Stimulated activated naive CD8-positive, alpha-beta T cell treated with anti-CD3 and anti-CD28 coated beads, Interleukin-15, Interleukin-2, amounts not matched to agents 100 ng/mL and 50 ng/mL, for 24 hours (primary cell): ENCODE measurements around the gene CAMTA1.
"Not testable (repeated sequence)": the region's sequence is repeated elsewhere in the genome, so short reads cannot be mapped to it uniquely, and the experiment has no call there.

ENCODE experiments used
- H3K27ac Mint-ChIP-seq: one replicate; pipeline ENCODE4 v1.8.0; 2021; ENCODE audit warnings: mild to moderate bottlenecking, mixed read lengths
- H3K27me3 Mint-ChIP-seq: one replicate; pipeline ENCODE4 v1.8.0; 2021; ENCODE audit warnings: mixed read lengths
- H3K36me3 Mint-ChIP-seq: one replicate; pipeline ENCODE4 v1.8.0; 2021; ENCODE audit warnings: low read depth, mixed read lengths
- H3K4me1 Mint-ChIP-seq: one replicate; pipeline ENCODE4 v1.8.0; 2021; ENCODE audit warnings: low read depth, mixed read lengths
- H3K4me3 Mint-ChIP-seq: one replicate; pipeline ENCODE4 v1.8.0; 2021; ENCODE audit warnings: mild to moderate bottlenecking, mixed read lengths
- H3K9me3 Mint-ChIP-seq: one replicate; pipeline ENCODE4 v1.8.0; 2021; ENCODE audit warnings: mixed read lengths

Gene CAMTA1

DNA sequence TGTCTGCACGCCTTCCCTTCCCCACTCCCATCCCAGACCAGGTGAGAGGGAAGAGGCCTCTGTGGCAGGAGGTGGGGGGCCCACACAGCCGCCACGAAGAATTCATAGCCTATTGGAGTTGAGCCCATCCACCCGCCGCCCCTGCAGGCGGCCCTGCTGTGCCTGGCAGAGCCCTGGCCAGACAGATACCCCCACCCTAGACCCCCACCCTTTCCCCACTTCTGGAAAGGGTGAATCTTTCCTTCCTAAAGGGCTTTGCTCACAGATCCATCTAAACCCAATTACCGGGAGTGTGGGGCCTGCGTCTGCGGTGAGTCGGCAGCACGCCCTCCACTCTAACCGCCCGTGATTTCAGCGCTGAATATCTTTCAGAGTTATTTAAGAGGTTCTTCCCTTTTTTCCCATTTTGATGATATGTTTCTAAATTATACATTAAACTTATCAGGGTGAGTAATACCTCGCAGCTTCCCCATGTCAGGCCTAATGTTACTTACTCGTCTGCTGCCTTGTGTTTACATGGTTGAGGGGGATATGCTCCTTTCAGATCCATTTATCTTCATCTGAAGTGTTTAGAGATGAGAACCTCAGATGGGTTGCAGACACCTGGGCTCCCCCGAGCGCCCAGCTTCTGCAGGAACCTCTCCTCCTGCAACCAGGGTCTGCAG, 802.0 kb downstream of the CAMTA1 start:
- Mint-ChIP-seq H3K4me3 (no peak overlapping the region), H3K4me1 (no peaks in the 10 kb centered on the region), H3K27ac (no peak overlapping the region), H3K36me3 (no peaks in the 10 kb centered on the region), H3K27me3 (no peaks in the 10 kb centered on the region), H3K9me3 (no peaks in the 10 kb centered on the region)

DNA sequence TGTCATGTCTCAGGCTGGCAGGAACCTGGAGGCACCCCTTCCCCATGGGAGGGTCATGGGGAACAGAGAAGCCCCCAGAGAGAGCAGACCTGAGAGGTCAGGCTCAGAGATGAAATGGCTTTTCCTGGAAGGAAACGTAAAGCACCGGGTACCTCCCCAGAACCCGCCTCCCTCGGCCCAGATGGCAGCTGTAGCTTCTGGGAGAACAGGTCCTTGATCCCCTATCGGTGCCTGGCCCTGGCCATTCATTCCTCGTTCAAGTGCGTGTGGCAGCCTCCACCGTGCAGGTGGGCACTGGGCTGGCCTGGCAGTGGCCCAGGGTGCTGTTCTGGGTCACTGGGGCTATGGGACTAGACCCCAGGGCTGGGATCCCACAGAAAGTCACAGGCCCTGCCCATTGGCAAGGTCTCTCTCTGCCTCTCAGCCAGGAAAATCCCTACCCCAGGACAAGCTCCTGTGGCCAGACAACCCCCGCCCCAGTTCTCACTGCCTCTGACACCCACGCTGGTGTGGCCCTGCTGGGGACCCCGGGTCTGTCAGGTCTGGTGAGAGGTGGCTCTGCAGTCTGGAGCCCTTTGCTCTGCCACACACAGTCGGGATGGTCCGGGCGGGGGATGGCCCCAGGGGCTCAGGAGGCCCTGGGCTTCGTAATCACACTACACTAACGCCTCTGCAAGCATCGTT, 802.7 kb downstream of the CAMTA1 start:
- Mint-ChIP-seq H3K27me3 (no peaks in the 10 kb centered on the region), H3K36me3 (no peaks in the 10 kb centered on the region), H3K27ac (no peak overlapping the region), H3K4me1 (no peaks in the 10 kb centered on the region), H3K9me3 (no peaks in the 10 kb centered on the region), H3K4me3 (no peak overlapping the region)

DNA sequence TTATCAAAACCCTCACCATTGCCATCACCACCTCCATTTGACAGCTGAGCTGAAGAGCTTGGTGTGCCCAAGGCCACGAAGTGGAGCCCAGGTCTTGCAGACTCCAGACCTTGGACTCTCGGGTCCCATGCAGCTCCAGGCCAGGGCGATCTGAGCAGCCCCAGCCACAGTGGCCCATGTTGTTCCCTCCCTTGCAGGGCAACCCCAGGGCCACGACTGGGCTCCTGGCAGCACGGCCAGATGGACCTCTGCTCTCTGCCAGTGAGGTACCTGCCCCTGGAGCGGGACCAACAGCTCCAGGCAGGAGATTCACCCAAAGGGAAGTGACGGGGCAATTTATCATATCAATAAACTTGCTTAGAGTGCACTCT, 803.2 kb downstream of the CAMTA1 start:
- Mint-ChIP-seq H3K9me3 (no peaks in the 10 kb centered on the region), H3K4me1 (no peaks in the 10 kb centered on the region), H3K4me3 (no peak overlapping the region), H3K27me3 (no peaks in the 10 kb centered on the region), H3K27ac (no peak overlapping the region), H3K36me3 (no peaks in the 10 kb centered on the region)

GRCh38 chr1:7589080-7589735, 804.0 kb downstream of the CAMTA1 start:
- no peaks in the 10 kb centered on the region for H3K4me1 Mint-ChIP-seq
- no peaks in the 10 kb centered on the region for H3K9me3 Mint-ChIP-seq
- no peaks in the 10 kb centered on the region for H3K36me3 Mint-ChIP-seq
- H3K27ac Mint-ChIP-seq: no peak overlapping the region
- H3K4me3 Mint-ChIP-seq: no peak overlapping the region
- H3K27me3 Mint-ChIP-seq: no peaks in the 10 kb centered on the region

DNA sequence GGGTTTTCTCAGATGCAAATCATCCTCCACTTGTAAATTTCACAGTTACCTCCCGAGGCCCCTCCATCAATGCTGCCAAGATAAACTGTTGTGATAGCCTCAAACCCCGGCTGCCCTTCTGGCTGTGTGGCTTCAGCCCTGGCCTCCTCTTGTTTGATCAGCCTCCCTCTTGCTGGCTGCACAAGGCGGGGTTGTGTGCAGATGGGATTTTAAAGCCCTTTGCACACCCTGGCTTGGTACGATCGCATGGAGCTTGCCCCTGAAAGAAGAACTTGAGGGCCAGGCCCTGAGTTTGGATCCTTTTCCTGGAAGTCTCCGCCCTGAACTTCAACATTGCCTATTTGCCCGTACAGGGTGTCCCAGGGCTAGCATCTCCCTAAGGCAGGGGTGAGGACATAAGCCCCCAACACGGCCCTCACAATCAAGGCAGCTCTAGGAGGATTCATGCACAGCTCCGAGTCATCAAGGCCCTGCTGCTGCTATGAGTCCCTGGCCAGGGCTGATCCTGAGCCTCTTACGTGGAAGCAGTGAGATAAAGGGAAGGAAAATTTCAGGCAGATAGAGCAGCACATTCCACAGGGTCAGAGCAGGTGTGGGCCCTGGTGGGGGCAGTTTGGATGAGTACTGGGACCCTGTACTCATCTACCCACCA, 804.6 kb downstream of the CAMTA1 start:
- H3K4me1 Mint-ChIP-seq: no peaks in the 10 kb centered on the region
- no peak overlapping the region for H3K27ac Mint-ChIP-seq
- no peak overlapping the region for H3K4me3 Mint-ChIP-seq
- H3K36me3 Mint-ChIP-seq: no peaks in the 10 kb centered on the region
- H3K27me3 Mint-ChIP-seq: peaks cover 5% of the 10 kb centered on the region
- H3K9me3 Mint-ChIP-seq: no peaks in the 10 kb centered on the region

DNA sequence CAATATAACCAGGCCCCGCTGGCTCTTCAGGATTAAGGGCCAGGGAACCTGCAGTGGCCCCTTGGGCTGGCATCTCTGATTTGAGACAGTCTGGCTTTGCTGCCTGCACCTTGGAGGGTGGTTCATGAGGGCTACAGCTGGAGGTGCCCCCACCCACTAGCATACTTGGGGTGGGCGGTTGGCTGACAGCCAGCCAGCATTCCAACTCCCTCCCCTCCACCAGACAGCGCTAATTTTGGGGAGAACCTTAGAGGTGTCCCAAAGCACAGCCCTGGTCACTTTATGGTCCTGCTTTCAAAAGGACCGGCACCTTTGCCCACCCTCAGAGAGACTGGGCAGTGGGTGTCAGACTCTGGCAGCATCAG, 805.2 kb downstream of the CAMTA1 start:
- Mint-ChIP-seq H3K4me1 (no peaks in the 10 kb centered on the region), H3K4me3 (no peak overlapping the region), H3K27me3 (peaks cover 5% of the 10 kb centered on the region), H3K9me3 (no peaks in the 10 kb centered on the region), H3K36me3 (no peaks in the 10 kb centered on the region), H3K27ac (no peak overlapping the region)

DNA sequence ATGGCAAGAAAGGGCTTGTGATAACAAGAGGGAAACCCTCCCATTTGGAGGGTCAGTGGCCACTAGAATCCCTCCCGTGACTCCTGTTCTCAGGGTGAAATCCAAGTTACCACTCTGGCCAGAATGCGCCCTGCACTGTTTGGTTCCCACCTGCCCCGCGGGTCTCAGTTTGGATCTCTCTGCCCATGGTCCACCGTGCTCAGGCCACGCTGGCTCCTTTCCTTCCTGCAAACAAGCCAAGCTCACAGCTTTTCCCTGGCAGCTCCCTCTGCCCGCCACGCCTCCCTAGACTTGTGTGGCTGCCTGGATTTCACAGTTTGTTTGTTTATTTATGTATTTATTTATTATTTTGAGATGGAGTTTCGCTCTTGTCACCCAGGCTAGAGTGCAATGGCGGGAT, 806.3 kb downstream of the CAMTA1 start:
- Mint-ChIP-seq H3K4me1 (no peaks in the 10 kb centered on the region), H3K4me3 (no peak overlapping the region), H3K9me3 (no peaks in the 10 kb centered on the region), H3K27ac (no peak overlapping the region), H3K27me3 (peaks cover 5% of the 10 kb centered on the region), H3K36me3 (no peaks in the 10 kb centered on the region)

DNA sequence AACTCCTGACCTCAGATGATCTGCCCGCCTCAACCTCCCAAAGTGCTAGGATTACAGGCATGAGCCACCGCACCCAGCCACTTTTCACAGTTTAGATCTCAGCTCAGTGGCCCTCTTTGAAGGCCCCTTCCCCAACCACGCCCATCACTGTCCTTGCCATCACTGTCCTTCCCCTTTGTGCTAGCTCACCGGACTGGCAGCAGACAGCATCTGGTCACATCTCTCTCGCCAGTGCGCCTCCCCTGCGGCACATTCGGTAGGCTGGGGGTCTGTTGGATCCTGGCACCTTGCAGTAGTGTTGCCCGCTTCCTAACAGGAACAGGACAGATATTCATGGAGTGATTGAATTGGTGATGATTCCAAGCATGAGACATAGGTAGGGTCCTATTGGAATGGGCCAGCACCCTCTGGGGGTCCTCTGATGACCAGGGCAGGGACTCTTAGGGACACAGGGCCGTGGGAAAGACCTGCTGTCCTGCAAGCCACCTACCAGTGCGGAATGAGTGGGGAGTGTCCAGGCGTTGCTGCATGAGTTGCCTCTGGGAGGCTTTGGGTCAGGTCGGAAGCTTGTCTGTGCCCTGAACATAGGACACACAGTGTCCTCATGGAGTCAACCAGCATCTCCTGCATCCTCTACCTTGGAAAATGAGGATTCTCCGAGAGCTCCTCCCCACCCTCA, 807.0 kb downstream of the CAMTA1 start:
- H3K36me3 Mint-ChIP-seq: no peaks in the 10 kb centered on the region
- H3K27me3 Mint-ChIP-seq: peaks cover 5% of the 10 kb centered on the region

GRCh38 chr1:7594002-7594713, 808.9 kb downstream of the CAMTA1 start:
- peaks cover 5% of the 10 kb centered on the region for H3K27me3 Mint-ChIP-seq
- H3K4me1 Mint-ChIP-seq: no peaks in the 10 kb centered on the region
- H3K4me3 Mint-ChIP-seq: no peak overlapping the region
- no peak overlapping the region for H3K27ac Mint-ChIP-seq
- no peaks in the 10 kb centered on the region for H3K36me3 Mint-ChIP-seq
- H3K9me3 Mint-ChIP-seq: no peaks in the 10 kb centered on the region

More for the DNA sequence above, 807.0 kb downstream of the CAMTA1 start:
- H3K4me1 Mint-ChIP-seq: no peaks in the 10 kb centered on the region
- no peak overlapping the region for H3K4me3 Mint-ChIP-seq
- no peaks in the 10 kb centered on the region for H3K9me3 Mint-ChIP-seq
- H3K27ac Mint-ChIP-seq: no peak overlapping the region

DNA sequence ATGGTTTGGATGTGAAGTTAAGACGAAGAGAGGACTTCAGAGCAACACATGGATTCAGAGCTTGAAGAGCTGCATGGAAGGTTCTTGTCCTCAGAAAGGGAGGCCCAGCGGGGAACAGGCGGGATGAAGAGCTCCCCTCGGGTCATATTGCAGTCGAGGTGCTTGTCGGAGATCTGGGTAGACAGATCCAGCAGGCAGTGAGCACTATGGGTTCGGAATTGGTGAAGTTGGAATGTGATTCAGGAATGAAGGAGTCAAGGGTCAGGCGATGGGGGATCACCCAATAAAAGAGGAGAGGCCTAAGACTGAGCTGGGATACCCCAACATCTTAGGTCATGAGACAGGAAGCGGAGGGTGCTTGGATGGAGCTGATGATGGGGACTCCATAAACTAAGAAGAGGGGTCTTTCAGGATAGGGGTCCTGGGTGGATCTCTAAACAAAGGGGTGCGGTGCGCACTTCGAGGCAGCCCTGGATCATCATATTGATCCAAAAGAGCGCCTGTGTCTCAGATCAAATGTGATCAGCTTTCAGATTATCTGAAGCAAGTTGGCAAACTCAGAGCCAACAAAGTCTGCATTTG, 809.6 kb downstream of the CAMTA1 start:
- H3K9me3 Mint-ChIP-seq: no peaks in the 10 kb centered on the region
- no peaks in the 10 kb centered on the region for H3K4me1 Mint-ChIP-seq
- H3K27me3 Mint-ChIP-seq: peaks cover 5% of the 10 kb centered on the region
- H3K27ac Mint-ChIP-seq: no peak overlapping the region
- H3K4me3 Mint-ChIP-seq: no peak overlapping the region
- no peaks in the 10 kb centered on the region for H3K36me3 Mint-ChIP-seq

DNA sequence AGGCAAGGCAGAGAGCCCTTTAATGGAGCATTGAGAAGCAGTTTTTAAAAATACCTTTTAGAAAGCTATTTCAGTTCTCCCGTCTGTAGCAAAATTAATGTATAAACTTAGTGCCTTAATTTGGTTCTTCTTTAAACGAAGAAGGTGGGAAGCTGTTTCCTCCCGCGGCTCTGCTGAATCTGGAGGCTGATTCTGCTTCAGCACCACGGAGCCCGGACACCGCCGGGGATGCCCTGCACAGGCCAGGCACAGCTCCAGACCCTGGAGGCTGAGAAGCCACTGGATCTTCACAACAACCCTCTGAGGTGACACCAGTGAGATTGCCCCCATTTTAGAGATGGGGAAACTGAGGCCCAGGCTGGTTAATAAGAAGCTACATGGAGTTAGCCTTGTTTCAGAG, 810.1 kb downstream of the CAMTA1 start:
- Mint-ChIP-seq H3K27me3 (peaks cover 5% of the 10 kb centered on the region), H3K4me3 (no peak overlapping the region), H3K4me1 (no peaks in the 10 kb centered on the region), H3K9me3 (no peaks in the 10 kb centered on the region), H3K36me3 (no peaks in the 10 kb centered on the region), H3K27ac (no peak overlapping the region)

GRCh38 chr1:7596126-7596965, 811.1 kb downstream of the CAMTA1 start:
- Mint-ChIP-seq H3K36me3 (no peaks in the 10 kb centered on the region), H3K4me1 (no peaks in the 10 kb centered on the region), H3K27me3 (peaks cover 5% of the 10 kb centered on the region), H3K9me3 (no peaks in the 10 kb centered on the region), H3K27ac (no peak overlapping the region), H3K4me3 (no peak overlapping the region)

DNA sequence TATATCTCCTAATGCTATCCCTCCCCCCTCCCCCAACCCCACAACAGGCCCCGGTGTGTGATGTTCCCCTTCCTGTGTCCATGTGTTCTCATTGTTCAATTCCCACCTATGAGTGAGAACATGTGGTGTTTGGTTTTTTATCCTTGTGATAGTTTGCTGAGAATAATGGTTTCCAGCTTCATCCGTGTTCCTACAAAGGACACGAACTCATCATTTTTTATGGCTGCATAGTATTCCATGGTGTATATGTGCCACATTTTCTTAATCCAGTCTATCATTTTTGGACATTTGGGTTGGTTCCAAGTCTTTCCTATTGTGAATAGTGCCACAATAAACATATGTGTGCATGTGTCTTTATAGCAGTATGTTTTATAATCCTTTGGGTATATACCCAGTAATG, 812.8 kb downstream of the CAMTA1 start:
- not testable (repeated sequence) for H3K9me3 Mint-ChIP-seq, H3K36me3 Mint-ChIP-seq, H3K27ac Mint-ChIP-seq, H3K4me3 Mint-ChIP-seq, H3K27me3 Mint-ChIP-seq, H3K4me1 Mint-ChIP-seq
